ENCODE data around the gene CD69.

- TF ChIP-seq CTCF (IDR thresholded peaks at IDR 0.05) (no peak), POLR2A (IDR thresholded peaks at IDR 0.05) (no peak)
These were observed 5.1 kb downstream of the CD69 start for GRCh38 chr12:9755567-9755966.

Measured in thyroid gland (tissue), 4 donors.